M059J (cell line): ENCODE measurements around the gene PDZD4. TPM values are rescaled to one million over a fixed set of nuclear protein-coding genes. Genes with fewer than 3 reads are reported as not detected.

ENCODE experiments used
- DNase-seq: peaks from one replicate; pipeline ENCODE4 v3.0.0-alpha.2; 2012; ENCODE audit warnings: low read depth
- total RNA-seq: library from RNA; depleted of rRNA; stranded (reverse); fragments of >200 nt; shearing (Covaris generic); gene quantifications from 2 replicates; pipeline ENCODE4 v1.2.3, GENCODE V29; 2014

PDZD4 gene
- total RNA-seq, 1 experiment from 2014 or later = 2.7 TPM

- DNase-seq = no peak
Measured at GRCh38 chrX:153867139-153867538, 36.8 kb upstream of the PDZD4 start.

GRCh38 chrX:153866302-153867019 is 36.1 kb upstream of the PDZD4 start:
- no peak for DNase-seq

- DNase-seq = no peak
Measured at GRCh38 chrX:153865685-153866084, 35.3 kb upstream of the PDZD4 start.

GRCh38 chrX:153865321-153865580 is 34.9 kb upstream of the PDZD4 start:
- DNase-seq = no peak

GRCh38 chrX:153864561-153865320 is 34.4 kb upstream of the PDZD4 start:
- DNase-seq = no peak

- DNase-seq = no peak
Measured at GRCh38 chrX:153864101-153864500, 33.8 kb upstream of the PDZD4 start.

- no peak for DNase-seq
Measured at GRCh38 chrX:153863251-153863991, 33.1 kb upstream of the PDZD4 start.

GRCh38 chrX:153862369-153863250 is 32.3 kb upstream of the PDZD4 start:
- DNase-seq = no peak

- DNase-seq = no peak
Measured at GRCh38 chrX:153861733-153862310, 31.5 kb upstream of the PDZD4 start.

- DNase-seq = no peak
Measured at GRCh38 chrX:153861151-153861550, 30.8 kb upstream of the PDZD4 start.

- no peak for DNase-seq
Measured at GRCh38 chrX:153857348-153857903, 27.1 kb upstream of the PDZD4 start.

GRCh38 chrX:153854702-153855101 is 24.4 kb upstream of the PDZD4 start:
- DNase-seq = no peak

- DNase-seq = no peak
Measured at GRCh38 chrX:153853902-153854267, 23.5 kb upstream of the PDZD4 start.

- no peak for DNase-seq
Measured at GRCh38 chrX:153853180-153853901, 23.0 kb upstream of the PDZD4 start.

GRCh38 chrX:153851981-153852380 is 21.6 kb upstream of the PDZD4 start:
- no peak for DNase-seq

GRCh38 chrX:153848325-153848724 is 18.0 kb upstream of the PDZD4 start:
- no peak for DNase-seq

GRCh38 chrX:153845842-153846241 is 15.5 kb upstream of the PDZD4 start:
- no peak for DNase-seq

GRCh38 chrX:153845195-153845594 is 14.9 kb upstream of the PDZD4 start:
- no peak for DNase-seq

- DNase-seq = no peak
Measured at GRCh38 chrX:153844509-153845082, 14.3 kb upstream of the PDZD4 start.

- no peak for DNase-seq
Measured at GRCh38 chrX:153836921-153837320, 6.6 kb upstream of the PDZD4 start.
